GM18909 (cell line): ENCODE measurements around the gene RXFP4.

Experiments
- ATAC-seq: cut with Tn5 transposase; IDR thresholded peaks from one replicate; pipeline ENCODE4 v1.9.1; 2021; ENCODE audit warnings: mild to moderate bottlenecking; ENCODE audit not compliant: unreplicated experiment, poor library complexity

The RXFP4 gene

GRCh38 chr1:155954645-155955044, 13.2 kb downstream of the RXFP4 start:
- ATAC-seq: no peak

DNA sequence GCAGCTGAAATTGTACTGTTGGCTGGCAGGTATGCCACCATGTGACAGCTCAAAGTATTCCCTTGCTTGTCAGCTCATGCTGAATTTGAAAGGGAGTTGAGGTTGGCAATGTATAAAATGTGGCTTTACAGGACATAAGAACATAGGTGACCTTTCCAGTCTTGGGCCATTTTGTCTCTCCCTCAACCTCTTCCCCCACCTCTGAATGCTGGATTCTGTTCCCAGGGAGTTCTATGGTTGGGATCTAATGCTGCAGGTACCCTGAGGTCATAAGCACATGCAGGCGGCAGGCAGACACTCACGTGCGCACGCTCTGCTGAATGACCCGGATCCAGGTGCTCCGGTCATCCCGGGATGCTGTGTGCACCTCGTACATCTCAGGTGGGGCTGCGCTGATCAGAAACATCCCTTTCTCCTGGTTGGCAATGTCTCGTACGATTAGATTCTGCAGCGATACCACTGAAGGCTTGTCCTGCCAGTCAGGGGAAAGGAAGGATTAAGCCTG, 16.0 kb downstream of the RXFP4 start:
- no peak for ATAC-seq

DNA sequence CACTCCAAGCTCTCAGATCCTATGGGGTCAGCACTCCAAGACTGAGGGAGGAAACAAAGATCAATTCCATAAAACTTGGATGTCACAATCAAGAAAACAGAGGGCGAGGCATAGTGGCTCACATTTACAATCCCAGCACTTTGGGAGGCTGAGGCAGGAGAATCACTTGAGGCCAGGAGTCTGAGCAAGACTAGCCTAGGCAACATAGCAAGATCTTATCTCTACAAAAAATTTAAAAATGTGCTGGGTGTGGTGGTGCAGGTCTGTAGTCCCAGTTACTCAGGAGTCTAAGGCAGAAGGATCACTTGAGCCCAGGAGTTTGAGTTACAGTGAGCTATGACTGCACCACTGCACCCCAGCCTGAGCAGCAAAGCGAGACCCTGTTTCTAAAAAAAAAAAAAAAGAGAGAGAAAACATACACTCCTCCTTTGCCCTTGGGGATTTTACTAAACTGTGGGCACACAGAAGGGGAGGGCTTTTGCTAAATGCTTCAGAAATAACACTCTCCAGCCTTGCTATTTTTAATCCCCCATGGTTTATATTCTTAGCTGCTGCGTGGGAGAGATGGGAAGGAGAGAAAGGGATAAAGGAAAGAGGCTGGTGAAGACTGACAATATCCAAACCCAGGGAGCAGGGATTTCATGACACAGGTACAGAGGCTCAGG, 18.8 kb downstream of the RXFP4 start:
- no peak for ATAC-seq

GRCh38 chr1:155961937-155962336, 20.5 kb downstream of the RXFP4 start:
- ATAC-seq: no peak

DNA sequence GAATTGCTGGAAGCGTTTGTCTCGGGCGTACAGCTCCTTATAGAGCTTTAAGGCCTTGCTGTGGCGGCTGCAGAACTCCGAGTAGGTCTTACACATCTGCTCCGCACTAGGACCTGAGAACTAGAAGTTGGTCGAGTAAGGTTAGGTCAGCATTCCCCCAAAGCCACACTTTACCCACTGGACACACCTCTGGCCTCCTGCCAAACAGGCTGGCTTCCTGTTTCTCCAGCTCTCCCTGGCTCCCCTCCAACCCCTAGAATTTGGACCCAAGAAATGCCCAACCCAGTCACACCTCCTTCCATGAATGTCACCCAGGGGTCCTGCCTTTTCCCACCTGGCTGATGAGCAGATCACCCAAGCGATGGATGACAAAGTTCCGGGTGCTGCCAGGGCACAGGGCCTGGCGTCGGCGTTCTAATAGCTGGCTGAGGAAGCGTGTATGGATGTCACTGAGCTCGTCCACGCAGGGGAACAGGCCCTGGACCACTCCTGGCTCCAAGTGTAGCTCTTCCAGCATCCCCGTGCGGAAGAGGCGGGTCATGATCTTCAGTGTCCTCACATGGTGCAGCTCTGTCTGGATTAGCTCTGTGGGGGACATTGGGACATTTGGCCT, 21.3 kb downstream of the RXFP4 start:
- ATAC-seq: no peak

DNA sequence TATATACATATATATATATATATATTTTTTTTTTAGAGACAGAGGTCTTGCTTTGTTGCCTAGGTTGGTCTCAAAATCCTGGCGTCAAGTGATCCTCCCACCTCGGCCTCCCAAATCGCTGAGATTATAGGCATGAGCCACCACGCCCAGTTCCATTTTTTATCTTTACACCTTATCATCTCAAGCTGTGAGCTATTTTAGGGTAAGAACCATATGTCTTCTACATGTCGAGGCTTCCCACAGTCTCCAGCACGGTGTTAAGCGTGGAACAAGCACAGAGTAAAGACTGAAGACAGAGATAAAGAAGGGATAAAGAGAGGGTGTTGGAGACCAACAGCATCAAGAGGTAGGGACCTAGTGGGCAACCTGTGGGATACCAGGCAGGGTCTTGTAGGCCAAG, 22.8 kb downstream of the RXFP4 start:
- ATAC-seq: no peak

DNA sequence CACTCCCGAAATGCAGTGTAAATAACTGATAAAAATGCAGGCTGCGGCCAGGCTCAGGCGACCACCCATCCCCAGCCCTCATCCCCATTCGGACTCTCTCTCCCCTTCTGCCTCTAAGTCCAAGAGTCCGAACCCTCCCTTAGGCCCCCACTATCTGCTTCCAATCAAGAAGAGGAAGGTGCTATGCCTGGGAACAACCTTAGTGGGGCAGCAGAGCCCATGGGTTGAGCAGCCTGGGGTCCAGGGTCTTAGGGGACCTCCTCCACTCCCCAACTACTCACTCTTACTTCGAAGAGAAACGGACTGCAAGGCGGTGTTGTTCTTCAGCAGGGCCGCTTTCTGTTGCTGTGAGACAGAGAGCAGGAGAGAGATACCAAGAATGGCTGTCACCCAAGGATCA, 24.7 kb downstream of the RXFP4 start:
- no peak for ATAC-seq

GRCh38 chr1:155966750-155967149, 25.3 kb downstream of the RXFP4 start:
- no peak for ATAC-seq

GRCh38 chr1:155967341-155968050, 26.1 kb downstream of the RXFP4 start:
- no peak for ATAC-seq

- ATAC-seq: no peak
These were observed 26.6 kb downstream of the RXFP4 start for GRCh38 chr1:155968051-155968400.

- no peak for ATAC-seq
These were observed 27.2 kb downstream of the RXFP4 start for GRCh38 chr1:155968670-155969069.

- ATAC-seq: no peak
These were observed 27.9 kb downstream of the RXFP4 start for GRCh38 chr1:155969377-155969791.

GRCh38 chr1:155970531-155971167, 29.2 kb downstream of the RXFP4 start:
- peak; percentile 61 for ATAC-seq

DNA sequence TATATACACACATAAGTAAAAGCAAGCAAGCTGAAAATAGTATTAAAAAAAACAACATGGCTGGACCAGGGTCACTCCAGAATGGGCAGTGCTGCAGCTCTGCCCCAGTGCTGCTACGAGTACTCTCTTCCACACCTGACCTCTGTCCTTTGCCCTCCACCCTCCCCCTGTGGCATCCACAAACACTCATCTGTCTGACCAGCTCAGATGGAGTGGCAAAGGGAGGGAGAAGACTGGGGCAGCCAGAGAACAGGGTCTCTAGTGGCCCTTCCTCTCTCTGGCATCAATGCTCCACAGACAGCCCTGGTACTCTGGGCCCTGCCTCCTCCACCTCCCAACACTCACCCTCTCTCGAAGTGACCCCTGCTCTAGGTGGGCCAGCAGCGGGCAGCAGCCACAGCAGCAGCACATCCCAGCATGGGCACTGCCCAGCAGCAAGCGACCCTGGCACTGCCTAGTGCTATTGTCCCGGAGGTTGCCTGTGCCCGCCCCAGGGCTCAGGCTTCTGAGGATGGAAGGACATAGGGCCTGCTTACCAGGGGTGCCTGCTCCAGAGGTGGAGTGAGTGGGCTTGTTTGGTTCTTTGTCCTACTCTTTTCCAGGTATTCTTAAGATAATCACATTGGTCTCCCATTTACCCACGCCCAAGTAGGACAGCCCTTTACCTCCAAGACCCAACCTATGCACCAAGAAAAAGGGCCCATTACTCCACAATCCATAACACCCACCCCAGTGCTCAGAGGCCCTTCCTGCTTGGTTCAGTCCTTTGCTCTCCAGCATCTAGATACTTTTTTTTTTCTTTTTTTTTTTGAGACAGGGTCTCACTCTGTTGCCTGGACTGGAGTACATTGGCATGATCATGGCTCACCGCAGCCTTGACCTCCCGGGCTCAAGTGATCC, 30.7 kb downstream of the RXFP4 start:
- no peak for ATAC-seq

GRCh38 chr1:155973723-155974122, 32.3 kb downstream of the RXFP4 start:
- ATAC-seq: no peak

DNA sequence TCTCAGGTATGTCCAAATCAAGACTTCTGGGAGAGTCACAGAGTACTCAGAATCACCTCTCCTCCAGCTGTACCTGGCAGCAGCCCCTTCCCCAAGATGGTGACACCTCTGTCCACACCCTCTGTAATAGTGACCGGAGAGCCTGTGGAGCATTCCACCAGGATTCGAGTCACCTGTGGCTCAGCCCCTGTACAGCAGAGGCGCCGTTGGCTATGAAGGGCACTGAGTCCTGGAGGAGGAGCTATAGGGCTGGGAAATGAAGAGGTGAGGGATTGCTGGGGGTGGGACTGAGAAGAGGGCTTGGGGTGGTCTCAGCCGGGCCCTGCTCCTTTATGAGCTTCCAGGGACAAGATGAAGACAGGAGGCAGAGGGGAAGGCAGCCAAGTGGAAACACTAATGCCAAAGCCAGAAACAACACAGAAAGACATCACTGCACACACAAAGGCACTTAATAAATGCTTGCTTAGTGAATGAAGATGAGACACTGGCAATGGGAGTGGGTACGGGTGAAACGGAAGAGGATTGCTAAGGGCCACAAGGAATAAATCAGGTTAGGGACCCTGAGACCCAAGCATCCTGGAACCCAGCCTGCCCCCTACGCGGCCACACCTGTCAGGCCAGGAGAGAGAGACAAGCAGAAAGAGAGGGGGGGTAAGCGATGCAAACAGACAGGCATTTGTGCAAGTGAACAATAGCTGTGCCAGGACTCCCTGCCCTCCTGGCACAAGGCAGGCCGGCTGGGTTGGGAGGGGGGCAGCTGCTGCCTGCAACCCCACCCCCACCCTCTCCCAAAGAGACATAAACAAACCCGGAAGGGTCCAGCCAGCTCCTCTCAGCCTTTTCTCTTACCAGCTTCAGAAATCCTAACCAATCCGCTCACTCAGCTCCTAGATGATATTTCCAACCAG, 33.0 kb downstream of the RXFP4 start:
- ATAC-seq: no peak

- no peak for ATAC-seq
These were observed 34.1 kb downstream of the RXFP4 start for GRCh38 chr1:155975375-155976061.

DNA sequence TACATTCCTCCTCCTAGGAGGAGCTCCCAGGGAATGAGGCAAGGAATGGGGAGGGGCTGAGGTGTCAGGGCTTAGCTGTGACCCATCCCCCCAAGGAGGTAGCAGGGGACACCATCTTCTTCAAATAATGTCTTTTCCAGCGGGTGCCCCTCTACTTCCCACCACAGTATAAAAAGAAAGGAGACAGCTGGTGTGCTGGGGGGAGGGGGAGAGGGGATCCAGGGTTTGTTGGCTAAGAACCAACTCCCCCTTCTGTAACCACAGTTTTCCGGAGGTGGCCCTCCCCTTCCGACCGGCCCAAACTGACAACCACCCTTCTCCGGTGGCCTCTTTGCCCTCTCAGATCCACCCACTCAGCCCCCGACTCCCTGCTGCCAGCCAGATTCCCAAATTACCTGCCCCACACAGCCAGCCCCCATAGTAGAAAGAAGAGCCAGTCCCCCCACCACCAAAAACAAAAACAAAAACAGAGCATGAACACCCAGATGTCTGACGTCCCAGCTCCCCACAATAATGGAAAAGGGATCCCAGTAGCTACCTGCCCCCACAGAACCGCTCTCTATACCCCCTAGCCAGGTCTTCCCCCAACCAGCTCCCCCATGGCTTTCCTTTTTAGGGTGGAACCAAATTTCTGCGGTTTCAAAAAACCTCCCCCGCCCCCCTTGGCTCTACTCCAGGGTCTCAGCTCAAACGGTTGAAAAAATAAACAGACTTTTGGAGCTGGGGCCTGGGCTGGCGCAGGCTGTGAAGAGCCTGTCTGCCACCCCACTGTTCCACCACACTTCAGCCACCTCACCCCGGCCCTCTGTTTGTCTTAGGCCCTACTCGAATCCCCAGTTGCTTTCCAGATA, 34.8 kb downstream of the RXFP4 start:
- no peak for ATAC-seq
